NCI-H2227 treated with DMSO at 0.1 percent for 48 hours (cell line): ENCODE data around the gene AFF1.
"Not testable (repeated sequence)": the region's sequence is repeated elsewhere in the genome, so short reads cannot be mapped to it uniquely, and the experiment has no call there.

Experiments used
- DNase-seq: peaks from one replicate; lab custom pipeline; 2025; lab: John Stamatoyannopoulos, UW

Gene AFF1

DNA sequence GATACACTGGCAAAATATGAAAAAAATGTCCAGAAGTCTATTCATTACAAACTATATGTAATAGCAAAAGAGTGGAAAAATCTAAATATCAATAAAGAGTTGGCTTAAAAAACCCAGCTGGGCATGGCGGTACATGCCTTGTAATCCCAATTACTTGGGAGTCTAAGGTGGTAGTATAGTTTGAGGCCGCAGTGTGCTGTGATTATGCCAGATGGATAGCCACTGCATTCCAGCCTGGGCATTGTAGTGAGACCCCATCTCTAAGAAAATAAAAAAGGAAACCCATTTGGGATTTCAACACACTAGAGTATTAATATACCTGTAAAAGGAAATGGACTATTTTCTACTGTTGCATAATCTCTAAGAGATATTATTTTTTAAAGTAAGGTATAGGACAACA is 45.4 kb downstream of the AFF1 start:
- no peak for DNase-seq

DNA sequence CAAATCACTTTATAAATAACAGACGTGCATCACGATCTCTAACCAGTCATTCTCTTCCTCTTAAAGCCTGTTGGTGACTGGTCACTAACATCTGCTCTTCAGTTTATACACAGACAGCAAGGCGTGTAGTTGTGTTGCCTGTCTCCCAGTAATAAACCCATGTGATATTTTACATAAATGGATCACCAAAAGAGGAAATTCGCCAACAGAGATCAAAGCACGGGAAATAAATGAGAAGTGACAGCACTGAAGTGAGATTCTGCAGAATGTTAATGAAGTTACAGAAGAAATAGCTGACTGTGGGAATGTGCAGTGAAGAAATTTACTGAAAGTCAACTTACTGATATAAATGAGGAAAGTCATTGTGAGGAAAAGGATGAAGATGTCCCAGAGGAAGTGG is 47.0 kb downstream of the AFF1 start:
- no peak for DNase-seq

DNA sequence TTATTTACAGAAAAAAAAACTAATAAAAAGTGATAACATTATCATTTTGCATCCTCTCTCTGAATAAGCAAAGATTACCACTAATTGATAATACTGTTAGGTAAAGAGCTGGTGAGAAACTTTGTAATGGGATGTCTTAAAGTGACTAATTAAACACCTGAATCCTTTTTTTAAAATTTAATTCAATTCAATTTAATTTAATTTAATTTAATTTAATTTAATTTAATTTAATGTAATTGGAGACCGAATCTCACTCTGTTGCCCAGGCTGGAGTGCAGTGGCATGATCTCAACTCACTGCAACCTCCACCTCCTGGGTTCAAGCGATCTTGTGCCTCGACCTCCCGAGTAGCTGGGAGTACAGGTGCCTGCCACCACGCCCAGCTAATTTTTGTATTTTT is 51.0 kb downstream of the AFF1 start:
- DNase-seq: not testable (repeated sequence)

DNA sequence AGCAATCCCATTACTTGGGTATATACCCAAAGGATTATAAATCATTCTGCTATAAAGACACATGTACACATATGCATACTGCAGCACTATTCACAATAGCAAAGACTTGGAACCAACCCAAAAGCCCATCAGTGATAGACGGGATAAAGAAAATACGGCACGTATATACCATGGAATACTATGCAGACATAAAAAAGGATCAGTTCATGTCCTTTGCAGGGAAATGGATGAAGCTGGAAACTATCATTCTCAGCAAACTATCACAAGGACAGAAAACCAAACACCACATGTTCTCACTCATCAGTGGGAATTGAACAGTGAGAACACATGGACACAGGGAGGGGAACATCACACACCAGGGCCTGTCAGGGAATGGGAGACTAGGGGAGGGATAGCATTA is 54.8 kb downstream of the AFF1 start:
- DNase-seq: not testable (repeated sequence)

DNA sequence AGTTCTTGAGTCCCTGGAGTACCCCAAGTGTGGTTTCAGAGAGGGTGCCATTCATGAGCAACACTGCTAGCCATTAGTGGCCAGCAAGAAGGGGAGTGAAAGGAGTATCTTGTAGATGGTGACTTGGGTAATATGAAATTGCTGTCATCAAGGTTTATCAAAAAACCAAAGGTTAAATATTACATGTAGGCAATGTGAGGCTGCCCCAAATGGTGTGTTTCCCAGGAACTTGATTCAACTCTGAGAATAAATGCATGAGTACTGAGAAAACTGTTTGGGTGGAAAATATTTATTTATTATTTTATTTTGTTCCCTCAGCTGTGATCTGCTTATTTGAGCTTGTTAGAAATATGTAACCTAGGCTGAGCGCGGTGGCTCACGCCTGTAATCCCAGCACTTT is 55.7 kb downstream of the AFF1 start:
- DNase-seq: no peak

DNA sequence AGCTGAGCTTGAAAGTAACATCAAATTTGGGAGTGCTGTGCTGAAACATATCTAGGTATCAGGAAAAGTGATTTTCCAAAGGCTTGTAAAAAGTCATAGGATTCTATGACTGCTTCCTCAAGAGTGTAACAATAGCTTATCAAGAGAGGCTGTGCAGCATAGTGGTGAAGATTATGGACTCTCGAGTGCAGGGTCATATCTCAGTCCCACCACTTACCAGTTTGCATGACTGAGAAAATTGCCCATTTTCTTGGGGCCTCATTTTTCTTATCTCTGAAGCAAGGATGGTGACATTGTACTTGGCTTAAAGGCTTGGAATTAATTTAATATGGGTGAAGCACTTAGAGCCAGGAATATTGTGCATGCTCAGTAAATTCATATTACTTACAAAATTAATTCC is 57.2 kb downstream of the AFF1 start:
- no peak for DNase-seq

DNA sequence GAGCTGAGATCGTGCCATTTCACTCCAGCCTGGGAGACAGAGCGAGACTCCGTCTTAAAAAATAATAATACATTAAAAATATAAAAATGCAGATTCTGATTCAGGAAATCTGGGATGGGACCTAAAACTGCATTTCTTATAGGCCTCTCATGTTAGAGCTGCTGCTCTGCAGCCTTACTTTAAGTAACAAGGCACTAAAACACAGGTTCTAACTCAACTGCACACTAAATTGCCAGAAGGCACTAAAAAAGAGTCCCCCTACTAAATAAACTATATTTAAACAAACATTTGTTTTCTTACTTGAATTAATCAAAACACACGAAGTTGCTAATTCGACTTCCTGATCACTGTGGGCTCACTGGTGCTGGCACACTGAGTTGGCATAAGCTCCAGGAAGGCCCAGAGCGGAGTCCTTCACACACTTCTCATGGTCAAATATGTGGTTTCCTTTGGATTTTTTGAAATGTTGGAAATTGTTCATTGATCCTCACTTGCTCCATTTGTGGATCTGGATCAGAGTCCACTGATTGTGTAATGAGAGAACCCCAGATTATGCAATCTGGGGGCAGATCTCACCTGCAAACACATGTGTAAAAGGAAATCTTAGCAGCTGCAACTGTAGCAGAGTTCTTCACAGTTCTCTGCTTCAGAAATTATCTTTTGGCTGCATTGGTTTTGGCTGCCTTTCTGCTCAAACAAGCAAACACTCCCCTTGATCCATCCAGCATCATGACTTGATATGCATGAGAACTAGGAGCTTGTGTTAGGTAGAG is 59.3 kb downstream of the AFF1 start:
- no peak for DNase-seq

DNA sequence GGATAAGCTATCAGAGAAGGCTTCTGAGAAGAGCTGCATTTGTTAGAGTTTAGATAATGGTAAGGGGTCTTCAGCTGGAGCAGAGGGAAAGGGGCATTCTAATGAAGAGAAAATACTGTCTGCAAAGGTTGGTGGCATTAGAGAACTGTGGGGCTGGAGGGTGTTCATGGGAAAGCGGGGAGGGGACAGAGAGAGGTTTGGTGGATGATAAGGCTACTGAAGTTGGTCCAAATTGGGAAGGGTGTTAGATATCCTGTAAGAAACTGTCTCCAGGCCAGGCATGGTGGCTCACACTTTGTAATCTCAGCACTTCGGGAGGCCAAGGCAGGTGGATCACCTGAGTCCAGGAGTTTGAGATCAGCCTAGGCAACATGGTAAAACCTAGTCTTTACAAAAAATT is 59.9 kb downstream of the AFF1 start:
- no peak for DNase-seq

DNA sequence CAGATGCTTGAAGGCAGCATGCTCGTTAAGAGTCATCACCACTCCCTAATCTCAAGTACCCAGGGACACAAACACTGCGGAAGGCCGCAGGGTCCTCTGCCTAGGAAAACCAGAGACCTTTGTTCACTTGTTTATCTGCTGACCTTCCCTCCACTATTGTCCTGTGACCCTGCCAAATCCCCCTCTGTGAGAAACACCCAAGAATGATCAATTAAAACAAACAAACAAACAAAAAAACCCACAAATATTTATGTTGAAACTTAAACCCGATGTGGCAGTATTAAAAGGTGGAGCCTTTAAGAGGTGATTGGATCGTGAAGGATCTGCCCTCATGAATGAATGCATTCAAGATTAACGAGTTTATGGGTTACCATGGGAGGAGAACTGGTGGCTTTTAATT is 61.7 kb downstream of the AFF1 start:
- DNase-seq: not testable (repeated sequence)

DNA sequence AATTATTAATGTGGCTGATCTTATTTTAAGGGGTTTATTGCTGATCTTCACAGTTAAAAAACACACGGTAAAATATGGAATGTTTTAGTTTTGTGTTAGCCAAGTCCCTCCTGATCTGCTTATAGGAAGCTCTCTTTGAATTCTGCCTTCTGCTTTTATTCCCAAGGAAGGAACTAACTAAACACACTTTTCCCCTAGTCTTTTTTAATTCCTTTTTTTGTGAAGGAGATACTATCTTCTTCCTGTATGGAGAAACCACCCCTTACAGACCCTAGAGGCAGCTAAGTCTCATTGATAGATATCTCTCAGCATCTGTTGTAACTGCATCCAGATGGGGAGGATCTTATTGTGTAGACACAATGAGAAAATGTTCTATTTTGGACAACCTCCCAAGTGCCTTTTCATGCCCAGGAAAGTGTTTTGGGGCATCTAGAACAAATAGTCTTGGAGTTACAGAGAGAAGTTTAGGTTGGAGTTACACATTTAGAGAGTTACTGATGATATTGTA is 64.4 kb downstream of the AFF1 start:
- DNase-seq: no peak

DNA sequence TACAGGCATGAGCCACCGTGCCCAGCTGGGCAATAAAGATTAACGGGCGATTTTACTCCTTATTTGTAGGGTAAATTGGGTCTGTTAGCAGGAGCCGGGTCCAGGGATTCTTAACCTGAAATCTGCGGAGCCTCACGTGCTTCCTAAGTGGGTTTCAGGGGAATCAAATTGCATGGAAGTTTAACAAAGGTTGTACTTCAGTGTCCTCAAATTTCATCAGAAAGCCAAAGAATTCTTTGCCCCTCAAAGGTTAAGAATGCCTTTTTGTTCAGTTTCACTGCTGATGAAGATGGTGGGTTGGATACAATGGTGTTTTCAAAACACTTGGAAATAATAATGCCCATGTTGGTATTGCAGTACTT is 67.9 kb downstream of the AFF1 start:
- DNase-seq: no peak

DNA sequence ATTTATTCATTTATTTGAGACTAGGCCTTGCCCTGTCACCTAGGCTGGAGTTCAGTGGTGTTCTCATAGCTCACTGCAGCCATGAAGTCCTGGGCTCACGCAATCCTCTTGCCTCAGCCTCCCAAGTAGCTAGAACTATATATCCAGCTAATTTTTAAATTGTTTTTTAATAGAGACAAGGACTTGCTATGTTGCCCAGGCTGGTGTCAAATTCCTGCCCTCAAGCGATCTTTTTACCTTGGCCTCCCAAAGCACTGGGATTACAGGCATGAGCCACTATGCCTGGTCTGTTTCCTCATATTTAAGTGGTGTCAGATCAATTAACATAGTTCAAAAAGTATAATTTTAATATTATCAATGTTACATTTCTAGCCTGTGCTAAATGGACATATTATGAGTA is 68.5 kb downstream of the AFF1 start:
- DNase-seq: no peak

DNA sequence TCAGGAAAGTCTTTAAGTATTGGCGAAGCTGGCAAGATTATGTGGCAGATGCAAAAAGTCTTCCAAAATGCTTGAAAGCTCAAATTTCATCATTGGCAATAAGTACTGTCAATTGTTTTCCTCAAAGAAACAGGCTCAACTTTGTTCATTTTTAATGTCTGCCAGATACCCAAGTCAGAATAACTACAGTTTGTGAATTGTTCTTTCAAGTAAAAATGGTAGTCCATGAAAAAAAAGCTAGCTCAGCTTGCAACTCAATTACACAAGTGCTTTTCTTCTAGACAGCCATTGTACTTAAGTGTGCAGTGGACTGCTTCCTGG is 70.5 kb downstream of the AFF1 start:
- DNase-seq: no peak

DNA sequence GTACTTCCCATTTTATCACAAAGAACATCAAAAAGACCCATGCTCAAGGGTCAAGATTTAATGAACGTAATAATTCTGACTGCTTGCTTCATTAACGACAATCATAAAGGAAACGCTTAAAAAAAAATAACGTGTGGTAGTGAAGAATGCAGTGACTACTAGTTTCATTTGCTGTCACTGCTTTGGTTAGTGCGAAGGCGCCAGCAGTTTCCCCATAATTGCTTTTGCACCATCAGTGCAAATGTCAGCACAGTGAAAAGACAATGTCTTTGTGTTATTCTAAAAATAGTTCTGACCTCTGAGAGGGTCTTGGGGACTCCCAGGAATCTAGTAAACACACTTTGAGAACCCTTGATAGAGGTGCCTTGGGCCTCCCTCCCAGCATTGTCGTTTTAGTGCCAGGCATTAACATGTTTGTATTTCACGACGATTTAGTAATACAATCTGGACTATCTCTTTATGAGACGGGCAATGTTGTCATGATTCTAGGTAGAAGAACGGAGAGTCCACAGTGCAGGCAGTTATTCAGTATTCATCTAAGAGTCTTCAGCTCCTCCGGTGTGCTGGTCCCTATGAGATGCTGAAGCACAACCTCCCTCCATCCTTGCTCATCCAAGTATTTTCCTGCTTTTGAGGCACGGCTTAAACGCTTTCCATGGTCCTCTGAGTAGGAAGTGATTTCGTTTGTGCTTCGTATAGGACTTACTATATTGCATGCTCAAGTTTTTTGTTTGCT is 71.0 kb downstream of the AFF1 start:
- DNase-seq: peak; percentile 64

DNA sequence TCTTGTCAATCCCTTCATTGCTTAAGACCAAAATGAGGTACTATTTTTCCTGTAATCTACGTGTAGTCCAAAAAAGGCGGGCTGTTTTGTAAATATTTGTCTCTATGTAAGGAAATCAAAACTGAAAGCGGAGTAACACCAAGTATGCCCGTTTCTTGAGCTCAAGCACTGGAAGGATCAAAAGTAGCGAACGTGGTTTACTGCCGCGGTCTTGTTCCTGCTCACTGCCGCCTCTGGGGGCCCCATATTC is 71.5 kb downstream of the AFF1 start:
- no peak for DNase-seq

DNA sequence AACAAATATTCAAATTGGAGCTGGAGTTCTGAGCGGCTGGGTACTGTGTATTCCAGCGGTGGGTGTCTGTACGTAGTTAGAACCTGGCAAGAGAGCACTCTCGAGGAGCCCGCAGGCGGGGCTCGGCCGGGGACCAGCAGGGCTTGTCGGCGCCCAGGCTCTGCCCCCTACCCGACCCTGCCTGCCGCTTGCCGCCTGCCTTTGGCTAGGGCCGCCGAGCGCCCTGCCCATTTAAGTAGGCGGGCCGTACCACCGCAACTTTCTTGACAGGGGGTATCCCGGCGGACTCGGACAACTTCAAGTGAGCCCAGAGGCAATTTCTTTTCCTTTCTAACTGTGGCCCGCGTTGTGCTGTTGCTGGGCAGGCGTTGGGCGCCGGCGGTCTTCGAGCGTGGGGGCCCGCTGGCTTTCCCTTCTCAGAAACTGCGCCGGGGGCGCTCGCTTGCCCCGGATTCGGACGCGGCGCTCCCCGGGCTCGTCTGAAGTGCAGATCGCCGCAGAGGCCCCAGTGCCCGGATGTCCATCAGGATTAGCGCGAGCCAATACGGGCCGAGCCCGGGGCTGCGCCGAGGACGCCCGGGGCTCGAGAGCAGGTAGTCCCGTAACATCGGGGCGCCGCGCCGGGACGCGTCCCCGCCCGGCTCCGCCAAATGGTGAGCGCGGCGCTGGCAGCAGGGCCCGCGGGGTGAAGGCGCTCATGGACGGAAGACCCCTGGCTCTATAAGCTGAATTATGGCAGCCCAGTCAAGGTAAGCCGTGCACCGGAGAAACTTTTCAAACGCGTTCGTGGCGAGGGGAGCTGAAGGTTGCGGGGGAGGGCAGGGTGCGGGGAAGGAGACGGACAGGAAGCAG is 72.1 kb downstream of the AFF1 start:
- peak; percentile 92 for DNase-seq

DNA sequence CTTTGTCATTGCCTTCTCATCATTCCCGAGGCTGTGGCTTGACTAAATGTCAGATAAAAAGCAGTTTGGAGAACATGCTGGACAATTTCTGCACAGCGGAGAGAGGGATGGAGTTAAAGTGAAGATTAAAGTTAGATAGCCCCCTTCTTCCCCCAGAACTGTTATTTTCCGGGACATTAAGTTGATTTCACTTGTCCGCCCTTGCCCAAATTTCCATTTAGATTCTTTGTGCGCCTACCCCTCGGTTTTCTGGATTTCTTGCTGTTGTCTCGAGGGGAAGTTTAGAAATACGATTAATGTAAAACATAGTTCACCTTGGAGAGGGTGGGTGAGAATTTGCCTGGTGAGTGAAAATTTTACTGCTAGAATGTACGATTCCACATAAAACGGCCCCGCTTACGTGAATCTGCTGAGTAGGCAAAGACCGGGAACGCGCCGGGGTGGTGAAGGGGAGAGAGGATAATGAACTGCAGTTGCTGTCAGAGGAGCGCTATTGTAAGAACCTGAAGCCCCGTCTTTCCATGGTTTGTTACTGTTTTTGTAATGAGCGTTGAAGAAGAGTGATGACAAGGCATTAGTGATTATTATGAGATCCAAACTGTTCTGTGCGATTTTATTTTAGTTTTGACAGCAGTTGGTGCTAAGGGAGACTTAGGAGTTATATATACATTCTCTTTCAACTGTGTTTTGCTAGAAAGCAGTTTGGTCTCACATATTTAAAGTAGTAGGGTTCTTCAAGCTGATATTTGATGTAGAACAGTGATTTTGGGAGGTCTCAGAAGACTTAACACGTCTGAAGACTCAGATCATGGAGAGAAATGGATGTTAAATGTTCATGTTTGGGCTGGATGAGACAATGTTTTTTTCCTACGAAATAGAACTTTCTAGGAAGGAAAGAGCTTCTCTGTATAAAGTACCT is 73.0 kb downstream of the AFF1 start:
- peak; percentile 41 for DNase-seq

DNA sequence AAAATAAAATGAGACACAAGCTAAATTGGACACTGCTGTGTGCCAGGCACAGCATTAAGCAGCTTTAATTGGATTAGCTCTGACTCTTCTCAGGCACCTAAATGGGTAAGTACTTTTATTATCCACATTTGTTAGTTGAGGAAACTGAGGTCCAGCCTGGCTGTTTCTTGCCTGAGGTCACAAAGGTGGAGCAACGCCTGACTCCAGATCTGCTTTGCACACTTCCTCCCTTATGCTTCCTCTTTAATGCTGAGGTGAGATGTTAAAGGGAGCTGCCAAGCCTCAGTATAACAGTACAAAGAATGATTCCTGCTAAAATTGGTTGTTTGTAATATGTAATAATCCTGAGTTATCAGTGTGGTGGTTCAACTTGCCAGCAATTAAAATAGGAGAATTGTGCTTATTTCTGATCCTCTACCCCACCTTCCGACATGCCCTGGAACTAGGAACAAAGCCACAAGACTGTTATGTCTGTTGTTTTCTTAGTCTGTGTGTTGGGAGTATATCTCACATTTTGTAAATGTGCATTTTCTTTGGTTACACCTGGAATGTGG is 74.4 kb downstream of the AFF1 start:
- no peak for DNase-seq

DNA sequence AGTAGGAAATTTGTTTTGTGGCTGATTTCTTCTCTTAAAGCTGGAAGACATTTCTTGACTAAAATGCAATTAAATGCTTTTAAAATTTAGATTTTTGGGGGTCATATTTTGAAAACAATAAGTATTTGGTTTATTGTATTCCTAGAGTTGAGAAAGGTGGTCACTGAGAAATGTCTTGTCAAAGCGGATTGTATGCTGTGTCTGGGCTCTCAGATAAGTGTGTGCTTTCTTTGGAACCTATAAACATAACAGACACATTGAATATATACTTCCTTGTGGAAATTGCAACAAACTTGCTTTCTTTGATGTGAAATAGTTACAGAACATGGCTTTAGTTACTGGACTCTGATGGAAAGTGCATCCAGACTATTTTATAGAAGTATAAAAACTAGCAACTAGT is 75.4 kb downstream of the AFF1 start:
- no peak for DNase-seq

DNA sequence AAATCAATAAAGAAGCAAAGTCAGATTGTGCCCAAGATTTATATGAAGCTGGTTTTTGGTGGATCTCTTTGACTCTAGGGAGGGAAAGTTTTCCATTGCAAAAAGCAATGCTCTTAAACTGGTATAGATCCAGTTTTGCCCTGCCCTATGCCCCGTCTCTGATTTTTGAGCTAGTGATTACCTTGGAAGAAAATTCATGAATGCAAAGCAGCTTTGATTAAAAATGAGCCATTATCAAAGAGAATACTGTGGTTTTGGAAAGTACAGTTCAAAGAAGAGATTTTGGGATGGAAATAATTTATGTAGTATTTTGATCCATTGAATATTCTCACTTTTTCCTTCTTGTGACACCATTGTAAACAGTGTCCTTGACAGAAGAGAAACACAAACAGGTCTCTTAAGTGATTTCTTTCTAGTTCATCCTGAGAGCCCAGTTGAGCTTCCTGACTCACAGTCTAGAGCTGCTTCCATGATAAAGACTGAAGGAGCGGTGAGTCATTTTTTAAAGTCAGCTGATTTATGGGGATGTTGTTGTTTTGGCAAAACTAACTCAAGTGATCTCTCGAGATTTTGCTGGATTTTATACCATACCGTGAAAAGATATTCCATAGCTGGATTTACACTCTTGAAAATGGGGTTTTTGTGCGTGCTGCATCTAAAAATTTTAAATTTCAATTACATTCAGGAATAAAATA is 76.7 kb downstream of the AFF1 start:
- DNase-seq: no peak
